ENCODE measurements around the gene PSG5. TPM values are rescaled to one million over a fixed set of nuclear protein-coding genes. Genes with fewer than 3 reads are reported as not detected.
"Not testable (repeated sequence)": the region's sequence is repeated elsewhere in the genome, so short reads cannot be mapped to it uniquely, and the experiment has no call there.

PSG5 gene
- total RNA-seq, 1 experiment from 2014 or later = not detected

- peaks cover 17% of the 10 kb centered on the region for H3K36me3 Mint-ChIP-seq
- peaks cover 71% of the 10 kb centered on the region for H3K9me3 Mint-ChIP-seq
- H3K4me3 Mint-ChIP-seq; DNase-seq (ENCODE audit: low spot score); CTCF ChIA-PET; ATAC-seq; POLR2A ChIA-PET; H3K4me1 Mint-ChIP-seq; H3K27ac Mint-ChIP-seq: not testable (repeated sequence)
- peaks cover 14% of the 10 kb centered on the region for H3K27me3 Mint-ChIP-seq (ENCODE audit: low read depth)
Measured at GRCh38 chr19:43119526-43119925, 66.8 kb downstream of the PSG5 start.

Other genes with a start within 250 kb of the PSG5 start
- not detected in 3 replicates for gene PSG7, start 249.3 kb downstream of the PSG5 start, total RNA-seq (2021)
- not detected in 3 replicates for gene PSG11, start 160.1 kb downstream of the PSG5 start, total RNA-seq (2021)
- not detected in 3 replicates for gene PSG2, start 103.8 kb downstream of the PSG5 start, total RNA-seq (2021)
- gene PSG4, start 19.1 kb upstream of the PSG5 start, total RNA-seq (2021) = not detected in 3 replicates
- gene PSG9, start 83.0 kb upstream of the PSG5 start, total RNA-seq (2021) = not detected in 3 replicates
- gene CD177, start 167.2 kb upstream of the PSG5 start, total RNA-seq (2021) = 2.0 to 4.5 TPM (median 2.0 TPM) in 3 replicates
- gene TEX101, start 228.4 kb upstream of the PSG5 start, total RNA-seq (2021) = not detected in 3 replicates

Measured in WTC11 (cell line).